Thoracic aorta (tissue), 2 donors: ENCODE data around the gene RASSF1. TPM values are rescaled to one million over a fixed set of nuclear protein-coding genes. Genes with fewer than 3 reads are reported as not detected.

Source experiments
- ATAC-seq: fragments of 150-250 bp; one replicate; pipeline ENCODE4 v1.8.0; 2017; ENCODE audit warnings: low read depth; ENCODE audit not compliant: insufficient number of reproducible peaks, low FRiP score
- DNase-seq: peaks from one replicate; pipeline ENCODE4 v3.0.0-alpha.2; 2020; ENCODE audit warnings: low spot score
- H3K27ac ChIP-seq, 2 donors: fragments of 200-600 bp; sonication (generic); 1 replicate in 1 of 2; 2 replicates in 1 of 2; pipeline ENCODE4 v1.5.1; 2016; ENCODE audit warnings: mild to moderate bottlenecking in 2 of 2, moderate library complexity in 2 of 2
- H3K27me3 ChIP-seq: fragments of 200-600 bp; sonication (generic); replicated peaks from 2 replicates; pipeline ENCODE4 v1.6.0; 2016; ENCODE audit warnings: mild to moderate bottlenecking; ENCODE audit not compliant: insufficient read depth
- H3K36me3 ChIP-seq: fragments of 200-600 bp; sonication (generic); one replicate; pipeline ENCODE4 v1.5.1; 2016
- H3K4me1 ChIP-seq, 2 donors: fragments of 200-600 bp; sonication (generic); 1 replicate in 1 of 2; 2 replicates in 1 of 2; pipeline versions ENCODE4 v1.5.1 to v1.6.0; 2016; ENCODE audit warnings: low read depth in 2 of 2, mild to moderate bottlenecking in 1 of 2; ENCODE audit not compliant: control insufficient read depth in 1 of 2
- H3K4me3 ChIP-seq: fragments of 200-600 bp; sonication (generic); 2 replicates; pipeline ENCODE4 v1.5.1; 2016; ENCODE audit warnings: mild to moderate bottlenecking
- H3K9me3 ChIP-seq: fragments of 200-600 bp; sonication (generic); 2 replicates; pipeline ENCODE4 v1.5.1; 2016
- total RNA-seq, 2 donors: library from RNA; depleted of rRNA; stranded (reverse); fragments of >200 nt; gene quantifications; one replicate each; pipeline versions ENCODE4 v1.1.0 to v1.2.3, GENCODE V29; 2016
- TF ChIP-seq, protein P1 (sequence below): fragments of 200-600 bp; sonication (generic); IDR thresholded peaks from one replicate; pipeline ENCODE4 v1.5.1; 2019; ENCODE audit warnings: antibody characterized with exemption

Gene RASSF1
- total RNA-seq, 2 donors from 2014 or later = 45.2 to 72.2 TPM

DNA sequence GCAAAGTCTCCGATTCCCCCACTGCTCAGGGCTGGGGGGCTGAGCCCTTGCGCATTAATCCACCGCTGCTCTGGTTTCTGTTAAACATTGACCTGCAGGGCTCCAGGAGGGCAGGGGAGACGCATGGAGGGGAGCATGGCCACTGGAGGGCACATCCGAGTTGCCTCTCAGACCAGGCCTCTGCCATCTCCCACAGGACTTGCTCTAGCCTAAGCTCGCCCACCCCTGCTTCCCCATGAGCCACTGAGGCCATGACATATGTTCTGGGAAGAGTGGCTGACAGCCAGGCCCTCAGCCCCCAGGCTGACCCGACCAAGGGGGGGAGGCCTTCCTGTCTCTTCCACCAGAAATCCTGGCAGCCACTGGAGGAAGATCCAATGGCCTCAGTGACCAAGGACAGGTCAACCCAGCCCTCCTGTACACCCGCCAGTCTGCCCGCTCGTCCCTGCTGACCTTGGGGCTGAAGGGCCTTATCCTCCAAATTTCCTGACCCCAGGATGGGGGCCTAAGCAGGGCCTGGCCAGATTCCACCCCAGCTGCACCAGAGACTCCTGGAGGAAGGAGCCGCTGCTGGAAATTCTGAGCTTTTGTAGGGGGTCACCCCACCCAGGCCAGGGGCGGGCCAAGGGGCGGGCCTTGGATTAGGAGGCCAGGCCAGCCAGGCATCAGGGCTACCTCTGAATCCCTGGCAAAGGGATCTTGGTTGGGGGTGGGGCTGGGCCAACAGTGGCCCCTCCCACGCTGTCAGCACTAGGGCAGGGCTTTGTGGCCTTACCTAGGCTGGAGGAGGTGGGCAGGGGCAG, 37.4 kb downstream of the RASSF1 start, which contains the start of gene HYAL1:
HYAL1 (minus strand) TSS at position 562 of the 803 bp plus-strand sequence. CDS start 618 bp downstream, outside the sequence.
- TF ChIP-seq, protein P1, sequence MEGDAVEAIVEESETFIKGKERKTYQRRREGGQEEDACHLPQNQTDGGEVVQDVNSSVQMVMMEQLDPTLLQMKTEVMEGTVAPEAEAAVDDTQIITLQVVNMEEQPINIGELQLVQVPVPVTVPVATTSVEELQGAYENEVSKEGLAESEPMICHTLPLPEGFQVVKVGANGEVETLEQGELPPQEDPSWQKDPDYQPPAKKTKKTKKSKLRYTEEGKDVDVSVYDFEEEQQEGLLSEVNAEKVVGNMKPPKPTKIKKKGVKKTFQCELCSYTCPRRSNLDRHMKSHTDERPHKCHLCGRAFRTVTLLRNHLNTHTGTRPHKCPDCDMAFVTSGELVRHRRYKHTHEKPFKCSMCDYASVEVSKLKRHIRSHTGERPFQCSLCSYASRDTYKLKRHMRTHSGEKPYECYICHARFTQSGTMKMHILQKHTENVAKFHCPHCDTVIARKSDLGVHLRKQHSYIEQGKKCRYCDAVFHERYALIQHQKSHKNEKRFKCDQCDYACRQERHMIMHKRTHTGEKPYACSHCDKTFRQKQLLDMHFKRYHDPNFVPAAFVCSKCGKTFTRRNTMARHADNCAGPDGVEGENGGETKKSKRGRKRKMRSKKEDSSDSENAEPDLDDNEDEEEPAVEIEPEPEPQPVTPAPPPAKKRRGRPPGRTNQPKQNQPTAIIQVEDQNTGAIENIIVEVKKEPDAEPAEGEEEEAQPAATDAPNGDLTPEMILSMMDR = no peak
- Histone ChIP-seq H3K27me3 (no peaks in the 10 kb centered on the region), H3K36me3 (no peaks in the 10 kb centered on the region), H3K4me1 (peaks cover 14 to 18% of the 10 kb centered on the region in 2 donors), H3K9me3 (no peaks in the 10 kb centered on the region), H3K4me3 (no peak within 1 kb of the TSS), H3K27ac (no peak within 1 kb of the TSS)
- no peak for ATAC-seq
- DNase-seq = no peak

DNA sequence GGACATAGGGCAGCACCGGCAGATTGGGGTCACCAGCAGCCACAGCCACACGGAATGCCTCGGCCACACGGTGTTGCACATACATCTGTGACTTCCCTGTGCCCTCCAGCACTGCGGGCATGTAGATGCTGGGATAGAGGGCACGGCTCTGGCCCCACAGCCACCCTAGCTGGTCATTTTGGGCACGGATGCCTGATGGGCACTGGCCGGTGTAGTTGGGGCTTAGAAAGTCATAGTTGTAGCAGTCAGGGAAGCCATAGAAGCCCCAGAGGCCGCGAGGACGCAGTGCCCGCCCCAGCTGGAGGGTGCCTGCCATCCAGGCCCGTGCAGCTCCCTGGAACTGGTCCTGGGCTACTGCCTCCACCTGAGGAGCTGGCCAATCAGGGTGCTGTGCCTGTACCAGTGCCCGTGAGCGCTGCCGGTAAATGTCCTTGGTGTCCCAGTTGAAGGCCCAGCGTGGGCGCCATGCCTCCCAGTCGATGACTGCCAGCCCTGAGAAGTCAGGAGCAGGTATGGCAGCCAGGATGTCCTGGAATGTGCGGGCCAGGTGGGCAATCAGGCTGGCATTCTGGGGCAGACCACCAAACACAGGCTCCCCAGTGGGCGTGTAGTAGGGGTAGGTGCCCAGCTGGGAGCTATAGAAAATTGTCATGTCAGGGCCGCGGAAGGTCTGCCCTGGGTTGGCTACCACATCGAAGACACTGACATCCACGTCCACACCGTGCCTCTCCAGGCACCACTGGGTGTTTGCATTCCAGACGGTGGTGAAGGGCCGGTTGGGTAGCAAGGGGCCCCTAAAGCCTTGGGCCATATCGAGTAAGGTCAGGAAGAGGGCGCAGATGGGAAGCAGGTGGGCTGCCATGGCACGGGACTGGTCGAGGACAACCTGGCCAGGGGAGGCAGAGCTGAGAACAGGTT, 38.3 kb downstream of the RASSF1 start:
- Histone ChIP-seq H3K4me3 (no peak overlapping the region), H3K27me3 (no peaks in the 10 kb centered on the region), H3K4me1 (peaks cover 16 to 25% of the 10 kb centered on the region in 2 donors), H3K9me3 (no peaks in the 10 kb centered on the region), H3K36me3 (no peaks in the 10 kb centered on the region), H3K27ac (no peak overlapping the region)
- TF ChIP-seq, protein P1 = no peak
- no peak for DNase-seq
- ATAC-seq = no peak

GRCh38 chr3:50300681-50301254, 39.9 kb downstream of the RASSF1 start:
- H3K9me3 ChIP-seq = no peaks in the 10 kb centered on the region
- TF ChIP-seq, protein P1 = no peak
- no peak for ATAC-seq
- peaks cover 16 to 25% of the 10 kb centered on the region in 2 donors for H3K4me1 ChIP-seq
- H3K4me3 ChIP-seq = peak overlapping the region; percentile 94
- no peak for DNase-seq
- peak overlapping the region; percentile 72 to 87 for H3K27ac ChIP-seq
- no peaks in the 10 kb centered on the region for H3K36me3 ChIP-seq
- H3K27me3 ChIP-seq = no peaks in the 10 kb centered on the region

DNA sequence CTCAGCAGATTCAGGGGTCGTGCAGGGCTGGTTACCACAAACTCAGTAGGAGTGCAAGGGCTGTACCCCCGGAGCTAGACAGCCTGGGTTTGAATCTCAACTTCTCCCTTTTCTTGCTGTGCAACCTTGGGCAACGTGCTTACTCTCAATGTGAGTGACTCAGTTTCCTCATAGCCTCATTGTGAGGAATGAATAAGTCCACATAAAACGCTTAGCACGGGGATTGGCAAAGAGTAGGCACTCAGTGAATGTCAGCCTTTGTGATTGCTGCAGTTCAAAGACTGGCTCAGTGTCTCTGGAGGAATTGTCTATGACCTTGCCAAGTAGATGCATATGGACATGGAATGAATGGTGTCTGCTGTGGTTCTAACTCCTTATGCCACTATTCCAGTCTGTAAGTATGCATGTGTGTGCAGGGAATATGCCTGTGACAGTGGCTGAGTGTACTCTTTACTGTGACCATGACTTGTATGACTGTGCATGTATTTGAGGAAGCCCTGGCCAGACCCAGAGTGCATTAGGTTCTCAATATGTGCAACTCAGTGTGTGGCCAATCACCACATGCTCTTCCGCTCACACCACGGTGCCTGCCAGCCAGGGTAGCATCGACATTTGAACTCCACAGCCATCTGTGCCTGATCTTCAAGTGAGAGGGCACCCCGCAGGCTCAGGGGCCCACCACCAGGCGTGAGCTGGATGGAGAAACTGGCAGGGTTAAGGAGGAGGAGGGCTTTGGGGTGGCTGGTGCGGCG, 40.5 kb downstream of the RASSF1 start:
- peak; percentile 2 for ATAC-seq
- H3K27me3 ChIP-seq = no peaks in the 10 kb centered on the region
- no peaks in the 10 kb centered on the region for H3K36me3 ChIP-seq
- peak overlapping the region; percentile 72 to 87 for H3K27ac ChIP-seq
- peak overlapping the region; percentile 94 for H3K4me3 ChIP-seq
- no peaks in the 10 kb centered on the region for H3K9me3 ChIP-seq
- DNase-seq = no peak
- TF ChIP-seq, protein P1 = no peak
- peaks cover 16 to 25% of the 10 kb centered on the region in 2 donors for H3K4me1 ChIP-seq
